GM23338 (cell line): Measurements from ENCODE around the gene PEAR1. TPM values are rescaled to one million over a fixed set of nuclear protein-coding genes. Genes with fewer than 3 reads are reported as not detected.

ENCODE experiments used
- ATAC-seq: fragments of 200-7000 bp; cut with Tn5 transposase; 3 replicates; pipeline ENCODE4 v1.9.1; 2020
- DNase-seq: peaks from one replicate; pipeline ENCODE4 v3.0.0-alpha.2; 2015; ENCODE audit warnings: low spot score
- H2AFZ ChIP-seq: fragments of 200-600 bp; sonication (generic); 2 replicates; pipeline ENCODE4 v1.8.0; 2016; ENCODE audit warnings: antibody characterized with exemption, mild to moderate bottlenecking, moderate library complexity
- H3F3A ChIP-seq: fragments of 200-600 bp; sonication (generic); replicated peaks from 2 replicates; pipeline ENCODE4 v1.8.0; 2017; ENCODE audit warnings: antibody characterized with exemption, mixed run types, low read depth
- H3K27ac ChIP-seq: fragments of 200-600 bp; sonication (generic); 2 replicates; pipeline ENCODE4 v1.6.1; 2016; ENCODE audit warnings: low read depth
- H3K27me3 ChIP-seq: fragments of 200-600 bp; sonication (generic); 2 replicates; pipeline ENCODE4 v1.8.0; 2016; ENCODE audit warnings: mild to moderate bottlenecking, mixed run types, moderate library complexity; ENCODE audit not compliant: insufficient read depth
- H3K36me3 ChIP-seq: fragments of 200-600 bp; sonication (generic); 2 replicates; pipeline ENCODE4 v1.8.0; 2016; ENCODE audit warnings: mild to moderate bottlenecking; ENCODE audit not compliant: insufficient read depth
- H3K4me1 ChIP-seq: fragments of 200-600 bp; sonication (generic); 2 replicates; pipeline ENCODE4 v1.8.0; 2016; ENCODE audit warnings: mild to moderate bottlenecking, moderate library complexity; ENCODE audit not compliant: insufficient read depth
- H3K4me2 ChIP-seq: fragments of 200-600 bp; sonication (generic); 2 replicates; pipeline ENCODE4 v1.7.1; 2017; ENCODE audit warnings: mixed run types
- H3K4me3 ChIP-seq: fragments of 200-600 bp; sonication (generic); 2 replicates; pipeline ENCODE4 v1.6.1; 2016; ENCODE audit warnings: mixed run types
- H3K79me2 ChIP-seq: fragments of 200-600 bp; sonication (generic); replicated peaks from 2 replicates; pipeline ENCODE4 v1.8.0; 2017; ENCODE audit warnings: mild to moderate bottlenecking; ENCODE audit not compliant: insufficient read depth
- H3K9me2 ChIP-seq: fragments of 200-600 bp; sonication (generic); 2 replicates; pipeline ENCODE4 v1.8.0; 2017; ENCODE audit not compliant: insufficient read depth
- H4K20me1 ChIP-seq: fragments of 200-600 bp; sonication (generic); replicated peaks from 2 replicates; pipeline ENCODE4 v1.8.0; 2017; ENCODE audit warnings: mild to moderate bottlenecking; ENCODE audit not compliant: insufficient read depth
- H3K27ac Mint-ChIP-seq: 2 replicates; pipeline ENCODE4 v1.8.0; 2020; ENCODE audit warnings: inconsistent platforms, mild to moderate bottlenecking, moderate library complexity, mixed read lengths
- H3K27me3 Mint-ChIP-seq: 3 replicates; pipeline ENCODE4 v1.8.0; 2022; ENCODE audit warnings: low read depth, mild to moderate bottlenecking, moderate library complexity, mixed read lengths, inconsistent platforms; ENCODE audit not compliant: insufficient read depth, poor library complexity
- H3K36me3 Mint-ChIP-seq: 3 replicates; pipeline ENCODE4 v1.8.0; 2021; ENCODE audit warnings: low read depth, mild to moderate bottlenecking, inconsistent platforms, moderate library complexity, mixed read lengths
- H3K4me1 Mint-ChIP-seq: 3 replicates; pipeline ENCODE4 v1.8.0; 2020; ENCODE audit warnings: mild to moderate bottlenecking, inconsistent platforms, mixed read lengths
- H3K4me3 Mint-ChIP-seq: 3 replicates; pipeline ENCODE4 v1.8.0; 2021; ENCODE audit warnings: moderate library complexity, mild to moderate bottlenecking, inconsistent platforms, mixed read lengths
- H3K9me3 Mint-ChIP-seq: 3 replicates; pipeline ENCODE4 v1.8.0; 2020; ENCODE audit warnings: moderate library complexity, mild to moderate bottlenecking, inconsistent platforms, mixed read lengths
- CREB1 ChIP-seq: fragments of 250-450 bp; sonication (Bioruptor Pico); IDR thresholded peaks from 2 replicates; pipeline ENCODE4 v1.5.0; 2020; ENCODE audit warnings: low read depth, mild to moderate bottlenecking, moderate library complexity
- ETS1 ChIP-seq: IDR thresholded peaks from 2 replicates; pipeline ENCODE4 v1.6.1; 2016; ENCODE audit warnings: antibody characterized with exemption
- EZH2 ChIP-seq: fragments of 200-600 bp; sonication (generic); IDR thresholded peaks from one replicate; pipeline ENCODE4 v1.8.0; 2017; ENCODE audit warnings: antibody characterized with exemption, mild to moderate bottlenecking, low read depth; ENCODE audit not compliant: unreplicated experiment
- EZH2phosphoT487 ChIP-seq: fragments of 200-600 bp; sonication (generic); IDR thresholded peaks from one replicate; pipeline ENCODE4 v1.8.1; 2018; ENCODE audit warnings: antibody characterized with exemption; ENCODE audit not compliant: unreplicated experiment
- JUNB ChIP-seq: IDR thresholded peaks from one replicate; pipeline ENCODE4 v1.6.1; 2016; ENCODE audit warnings: antibody characterized with exemption; ENCODE audit not compliant: unreplicated experiment
- NANOG ChIP-seq: IDR thresholded peaks from 2 replicates; pipeline ENCODE4 v1.6.1; 2016; ENCODE audit warnings: antibody characterized with exemption, borderline replicate concordance
- POLR2AphosphoS5 ChIP-seq: IDR thresholded peaks from 2 replicates; pipeline ENCODE4 v1.6.1; 2016; ENCODE audit warnings: antibody characterized with exemption, low read depth
- REST ChIP-seq: IDR thresholded peaks from one replicate; pipeline ENCODE4 v1.6.1; 2018; ENCODE audit warnings: antibody characterized with exemption; ENCODE audit not compliant: unreplicated experiment
- STAT1 ChIP-seq: IDR thresholded peaks from one replicate; pipeline ENCODE4 v1.6.1; 2016; ENCODE audit warnings: antibody characterized with exemption; ENCODE audit not compliant: unreplicated experiment
- ZNF114 ChIP-seq: fragments of 250-450 bp; sonication (Bioruptor Pico); IDR thresholded peaks from 2 replicates; pipeline ENCODE4 v1.5.0; 2020; ENCODE audit warnings: mild to moderate bottlenecking, moderate library complexity
- ZNF331 ChIP-seq: fragments of 250-450 bp; sonication (Bioruptor Pico); IDR thresholded peaks from 2 replicates; pipeline ENCODE4 v1.5.0; 2020; ENCODE audit warnings: low read depth, mild to moderate bottlenecking, moderate library complexity
- ZNF462 ChIP-seq: fragments of 250-450 bp; sonication (Bioruptor Pico); IDR thresholded peaks from 2 replicates; pipeline ENCODE4 v1.5.0; 2020; ENCODE audit warnings: mild to moderate bottlenecking, moderate library complexity
- polyA plus RNA-seq: library from polyadenylated mRNA; unstranded; fragments of >200 nt; fragmentation: Nextera tagmentation; extraction: Ambion mirVana; gene quantifications from 2 replicates; pipeline ENCODE4 v1.2.1, GENCODE V29; 2016
- total RNA-seq: library from RNA; depleted of rRNA; stranded (reverse); fragments of >200 nt; shearing (Covaris generic); gene quantifications from 2 replicates; pipeline ENCODE4 v1.2.3, GENCODE V29; 2014

PEAR1 gene
- total and polyA plus RNA-seq, 2 experiments from 2014 or later, result 0.28 to 0.47 TPM

DNA sequence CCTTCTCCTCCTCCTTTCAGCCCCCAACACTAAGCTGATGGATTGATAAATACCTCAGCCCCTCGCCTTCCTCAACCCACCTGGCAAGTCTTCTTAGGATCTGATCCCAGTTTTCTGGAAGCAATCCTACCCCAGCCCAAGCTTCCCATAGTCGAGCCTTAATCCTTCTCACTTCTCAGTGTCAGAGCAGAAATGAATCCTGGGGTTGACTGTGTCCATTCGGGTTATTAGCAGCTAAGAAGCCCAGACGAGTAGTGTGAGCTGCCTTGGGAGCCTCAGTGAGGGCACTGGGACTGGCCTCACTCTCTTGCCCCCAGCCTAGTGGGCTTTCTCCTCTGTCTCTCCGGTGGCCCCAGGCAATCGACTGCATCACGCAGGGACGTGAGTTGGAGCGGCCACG is 12.4 kb upstream of the PEAR1 start:
- no peak overlapping the region for H3K27ac Mint-ChIP-seq
- H4K20me1 ChIP-seq, result no peaks in the 10 kb centered on the region
- peaks cover 40% of the 10 kb centered on the region for H3K4me1 Mint-ChIP-seq
- peaks cover 13% of the 10 kb centered on the region; the same call in 1 of the 2 replicates for H3K4me1 ChIP-seq
- no peaks in the 10 kb centered on the region for H3K36me3 Mint-ChIP-seq
- H3K9me2 ChIP-seq, result no peaks in the 10 kb centered on the region
- no peak overlapping the region for H3K27ac ChIP-seq
- TF ChIP-seq CREB1 (CRISPR knock-in tag) (no peak), EZH2phosphoT487 (no peak), ETS1 (no peak), NANOG (no peak), POLR2AphosphoS5 (no peak), JUNB (no peak), REST (no peak), STAT1 (no peak), EZH2 (no peak), ZNF462 (CRISPR knock-in tag) (no peak), ZNF114 (CRISPR knock-in tag) (no peak), ZNF331 (CRISPR knock-in tag) (no peak)
- H3K4me2 ChIP-seq, result no peak overlapping the region
- H2AFZ ChIP-seq, result no peak overlapping the region
- no peaks in the 10 kb centered on the region for H3K36me3 ChIP-seq
- DNase-seq, result no peak
- no peaks in the 10 kb centered on the region for H3K9me3 Mint-ChIP-seq
- no peak overlapping the region for H3K4me3 ChIP-seq
- 0 out of 2 replicates have a peak, but pooled peaks cover 3% of the 10 kb centered on the region for H3F3A ChIP-seq
- H3K4me3 Mint-ChIP-seq, result no peak overlapping the region
- H3K27me3 Mint-ChIP-seq, result peaks cover 24% of the 10 kb centered on the region
- H3K27me3 ChIP-seq, result peaks cover 42% of the 10 kb centered on the region
- ATAC-seq, result no peak
- no peaks in the 10 kb centered on the region for H3K79me2 ChIP-seq
